H9 (cell line): ENCODE measurements around the gene INSIG1. TPM values are rescaled to one million over a fixed set of nuclear protein-coding genes. Genes with fewer than 3 reads are reported as not detected.

Experiments used
- DNase-seq: peaks from one replicate; pipeline ENCODE4 v3.0.0-alpha.2; 2017
- H2AFZ ChIP-seq: one replicate; pipeline ENCODE4 v1.6.1; 2013; ENCODE audit warnings: mild to moderate bottlenecking, low read length, control low read depth, moderate library complexity
- H2AK5ac ChIP-seq: 2 replicates; pipeline ENCODE4 v1.6.1; 2013; ENCODE audit warnings: low read length, control low read depth, mixed read lengths; ENCODE audit not compliant: insufficient read length
- H2BK120ac ChIP-seq: one replicate; pipeline ENCODE4 v1.6.1; 2013; ENCODE audit warnings: low read depth, mild to moderate bottlenecking, low read length, control low read depth, inconsistent platforms; ENCODE audit not compliant: poor library complexity, severe bottlenecking
- H2BK12ac ChIP-seq: 2 replicates; pipeline ENCODE4 v1.6.1; 2013; ENCODE audit warnings: low read length, control low read depth, mixed read lengths, low read depth; ENCODE audit not compliant: insufficient read length
- H2BK15ac ChIP-seq: 2 replicates; pipeline ENCODE4 v1.6.1; 2013; ENCODE audit warnings: low read depth, low read length, control low read depth
- H2BK20ac ChIP-seq: one replicate; pipeline ENCODE4 v1.6.1; 2013; ENCODE audit warnings: low read depth, mild to moderate bottlenecking, low read length, control low read depth, inconsistent platforms; ENCODE audit not compliant: poor library complexity, severe bottlenecking
- H2BK5ac ChIP-seq: 2 replicates; pipeline ENCODE4 v1.6.1; 2013; ENCODE audit warnings: low read length, control low read depth, mixed read lengths; ENCODE audit not compliant: insufficient read length
- H3K14ac ChIP-seq: 2 replicates; pipeline ENCODE4 v1.6.1; 2013; ENCODE audit warnings: low read length, control low read depth; ENCODE audit not compliant: insufficient read depth
- H3K18ac ChIP-seq: 2 replicates; pipeline ENCODE4 v1.6.1; 2013; ENCODE audit warnings: low read depth, mild to moderate bottlenecking, mixed read lengths, low read length, control low read depth; ENCODE audit not compliant: insufficient read length
- H3K23ac ChIP-seq: 2 replicates; pipeline ENCODE4 v1.6.1; 2013; ENCODE audit warnings: low read length, control low read depth, mixed read lengths, low read depth; ENCODE audit not compliant: insufficient read length
- H3K23me2 ChIP-seq: 2 replicates; pipeline ENCODE4 v1.6.1; 2013; ENCODE audit warnings: low read depth, mild to moderate bottlenecking, mixed read lengths, low read length, control low read depth; ENCODE audit not compliant: insufficient read length, poor library complexity, severe bottlenecking
- H3K27ac ChIP-seq: 2 replicates; pipeline ENCODE4 v1.5.1; 2013; ENCODE audit warnings: low read length, control low read depth, mixed read lengths, low read depth; ENCODE audit not compliant: insufficient read length
- H3K27me3 ChIP-seq: 2 replicates; pipeline ENCODE4 v1.6.1; 2013; ENCODE audit warnings: low read length, control low read depth, inconsistent platforms; ENCODE audit not compliant: insufficient read depth
- H3K4ac ChIP-seq: 2 replicates; pipeline ENCODE4 v1.6.1; 2013; ENCODE audit warnings: low read depth, mild to moderate bottlenecking, control low read depth, inconsistent platforms, low read length, moderate library complexity
- H3K4me1 ChIP-seq: 2 replicates; pipeline ENCODE4 v1.6.1; 2013; ENCODE audit warnings: low read length, control low read depth, inconsistent platforms; ENCODE audit not compliant: insufficient read depth
- H3K4me2 ChIP-seq: 2 replicates; pipeline ENCODE4 v1.6.1; 2013; ENCODE audit warnings: low read length, control low read depth, mixed read lengths; ENCODE audit not compliant: insufficient read length, insufficient read depth
- H3K56ac ChIP-seq: 2 replicates; pipeline ENCODE4 v1.6.1; 2013; ENCODE audit warnings: low read depth, mild to moderate bottlenecking, mixed read lengths, low read length, control low read depth; ENCODE audit not compliant: insufficient read length
- H3K79me1 ChIP-seq: 2 replicates; pipeline ENCODE4 v1.6.1; 2013; ENCODE audit warnings: low read depth, mild to moderate bottlenecking, moderate library complexity, low read length, control low read depth, inconsistent platforms; ENCODE audit not compliant: insufficient read depth, poor library complexity, severe bottlenecking
- H3K79me2 ChIP-seq: 2 replicates; pipeline ENCODE4 v1.6.1; 2013; ENCODE audit warnings: low read length, control low read depth, inconsistent platforms; ENCODE audit not compliant: insufficient read depth
- H3K9ac ChIP-seq: 2 replicates; pipeline ENCODE4 v1.6.1; 2013; ENCODE audit warnings: low read length, control low read depth, mixed read lengths; ENCODE audit not compliant: insufficient read length; ENCODE audit errors: extremely low read depth
- H3K9me3 ChIP-seq: one replicate; pipeline ENCODE4 v1.6.1; 2013; ENCODE audit warnings: low read depth, low read length, inconsistent platforms; ENCODE audit not compliant: control insufficient read depth
- H3T11ph ChIP-seq: one replicate; pipeline ENCODE4 v1.6.1; 2013; ENCODE audit warnings: mild to moderate bottlenecking, low read length, control low read depth, inconsistent platforms
- H4K20me1 ChIP-seq: one replicate; pipeline ENCODE4 v1.6.1; 2013; ENCODE audit not compliant: control insufficient read depth, insufficient read length, insufficient read depth
- H4K5ac ChIP-seq: 2 replicates; pipeline ENCODE4 v1.6.1; 2013; ENCODE audit warnings: low read depth, mild to moderate bottlenecking, mixed read lengths, low read length, control low read depth; ENCODE audit not compliant: insufficient read length
- H4K8ac ChIP-seq: replicated peaks from 2 replicates; pipeline ENCODE4 v1.6.1; 2013; ENCODE audit warnings: low read length, control low read depth, mixed read lengths, low read depth; ENCODE audit not compliant: insufficient read length
- H4K91ac ChIP-seq: 2 replicates; pipeline ENCODE4 v1.6.1; 2013; ENCODE audit warnings: low read depth, mild to moderate bottlenecking, moderate library complexity, mixed read lengths, low read length, control low read depth; ENCODE audit not compliant: insufficient read length
- H3K27ac Mint-ChIP-seq, 3 experiments: 2 replicates in 2 of 3; 3 replicates in 1 of 3; pipeline ENCODE4 v1.8.0; 2020 to 2021; ENCODE audit warnings: mixed read lengths in 3 of 3, mild to moderate bottlenecking in 1 of 3, moderate library complexity in 1 of 3
- H3K27me3 Mint-ChIP-seq: 2 replicates; pipeline ENCODE4 v1.8.0; 2021; ENCODE audit warnings: low read depth, mild to moderate bottlenecking, moderate library complexity, mixed read lengths
- H3K36me3 Mint-ChIP-seq, 3 experiments: 2 replicates in 2 of 3; 3 replicates in 1 of 3; pipeline ENCODE4 v1.8.0; 2020 to 2021; ENCODE audit warnings: low read depth in 3 of 3, mixed read lengths in 3 of 3; ENCODE audit not compliant: insufficient read depth in 1 of 3
- H3K4me1 Mint-ChIP-seq, 2 experiments: 2 replicates each; pipeline ENCODE4 v1.8.0; 2020; ENCODE audit warnings: mixed read lengths in 2 of 2
- H3K4me3 Mint-ChIP-seq, 2 experiments: 2 replicates in 1 of 2; 3 replicates in 1 of 2; pipeline ENCODE4 v1.8.0; 2020 to 2021; ENCODE audit warnings: mild to moderate bottlenecking in 2 of 2, mixed read lengths in 2 of 2, moderate library complexity in 1 of 2
- H3K9me3 Mint-ChIP-seq, 2 experiments: 2 replicates in 1 of 2; 3 replicates in 1 of 2; pipeline ENCODE4 v1.8.0; 2020; ENCODE audit warnings: mild to moderate bottlenecking in 2 of 2, mixed read lengths in 2 of 2, moderate library complexity in 1 of 2
- WGBS: extraction: QIAGEN DNeasy Blood & Tissue Kit; methylation state at CpG from one replicate; pipeline ENCODE4 v1.1.7; 2013; ENCODE audit warnings: missing lambda C conversion rate, low lambda C conversion rate, mixed read lengths; ENCODE audit not compliant: insufficient read length; ENCODE audit errors: extremely low coverage; 5-methylcytosine and 5-hydroxymethylcytosine counted together
- total RNA-seq: library from RNA; stranded (reverse); gene quantifications from 2 replicates; pipeline ENCODE4 v1.2.1, GENCODE V29; 2021
- TF ChIP-seq, protein P1 (sequence below): fragments of 200-600 bp; sonication (generic); conservative IDR thresholded peaks from 3 replicates; pipeline ENCODE4 v1.8.0; 2021; ENCODE audit warnings: antibody characterized with exemption, mild to moderate bottlenecking

INSIG1 gene
- total RNA-seq, 1 experiment from 2014 or later, result 23.3 TPM

DNA sequence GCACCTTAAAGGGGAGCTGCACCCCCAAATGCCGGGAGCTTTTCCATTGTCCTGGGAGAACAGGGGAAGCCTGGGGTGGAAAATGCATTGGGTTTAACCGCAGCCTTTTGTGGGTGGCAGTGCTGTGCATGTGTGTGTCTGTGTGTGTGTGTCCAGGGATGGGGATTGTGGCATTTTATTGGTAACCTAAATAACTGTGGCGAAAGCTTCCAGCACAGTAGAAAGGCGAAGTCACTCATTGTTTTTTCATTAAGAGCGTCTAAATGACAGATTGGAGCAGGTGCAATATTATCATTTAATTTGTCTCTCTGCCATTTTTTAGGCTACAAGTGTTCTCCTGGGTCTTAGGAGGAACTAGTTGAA lies 55.1 kb downstream of the INSIG1 start:
- no peak overlapping the region for H2AFZ ChIP-seq
- H3K18ac ChIP-seq, result no peak overlapping the region
- no peak overlapping the region for H3K14ac ChIP-seq
- no peaks in the 10 kb centered on the region for H3K4me1 ChIP-seq
- peaks cover 60% of the 10 kb centered on the region for H3K27me3 Mint-ChIP-seq
- no peak overlapping the region for H3T11ph ChIP-seq
- no peak overlapping the region for H3K4me2 ChIP-seq
- H3K4me3 Mint-ChIP-seq, result no peak overlapping the region
- TF ChIP-seq, protein P1, sequence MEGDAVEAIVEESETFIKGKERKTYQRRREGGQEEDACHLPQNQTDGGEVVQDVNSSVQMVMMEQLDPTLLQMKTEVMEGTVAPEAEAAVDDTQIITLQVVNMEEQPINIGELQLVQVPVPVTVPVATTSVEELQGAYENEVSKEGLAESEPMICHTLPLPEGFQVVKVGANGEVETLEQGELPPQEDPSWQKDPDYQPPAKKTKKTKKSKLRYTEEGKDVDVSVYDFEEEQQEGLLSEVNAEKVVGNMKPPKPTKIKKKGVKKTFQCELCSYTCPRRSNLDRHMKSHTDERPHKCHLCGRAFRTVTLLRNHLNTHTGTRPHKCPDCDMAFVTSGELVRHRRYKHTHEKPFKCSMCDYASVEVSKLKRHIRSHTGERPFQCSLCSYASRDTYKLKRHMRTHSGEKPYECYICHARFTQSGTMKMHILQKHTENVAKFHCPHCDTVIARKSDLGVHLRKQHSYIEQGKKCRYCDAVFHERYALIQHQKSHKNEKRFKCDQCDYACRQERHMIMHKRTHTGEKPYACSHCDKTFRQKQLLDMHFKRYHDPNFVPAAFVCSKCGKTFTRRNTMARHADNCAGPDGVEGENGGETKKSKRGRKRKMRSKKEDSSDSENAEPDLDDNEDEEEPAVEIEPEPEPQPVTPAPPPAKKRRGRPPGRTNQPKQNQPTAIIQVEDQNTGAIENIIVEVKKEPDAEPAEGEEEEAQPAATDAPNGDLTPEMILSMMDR, result no peak
- no peak for DNase-seq
- H3K27me3 ChIP-seq, result no peaks in the 10 kb centered on the region; the same call in 1 of the 2 replicates
- H4K5ac ChIP-seq, result no peak overlapping the region
- H3K9ac ChIP-seq, result no peak overlapping the region
- H2BK20ac ChIP-seq, result no peak overlapping the region
- H2BK120ac ChIP-seq, result no peak overlapping the region
- H2BK12ac ChIP-seq, result no peak overlapping the region
- H4K91ac ChIP-seq, result no peak overlapping the region
- H3K4me1 Mint-ChIP-seq, result peaks cover 0 to 3% of the 10 kb centered on the region in 2 experiments; a peak in 1 of 4 replicates
- no peak overlapping the region for H2AK5ac ChIP-seq
- WGBS, result no CpG with 5 or more reads among the region's 5 CpGs
- H3K79me2 ChIP-seq, result no peaks in the 10 kb centered on the region
- peaks cover 0 to 10% of the 10 kb centered on the region in 2 experiments; a peak in 2 of 5 replicates for H3K9me3 Mint-ChIP-seq
- H2BK5ac ChIP-seq, result no peak overlapping the region
- peaks cover 0 to 2% (median 0%) of the 10 kb centered on the region in 3 experiments; a peak in 3 of 7 replicates for H3K36me3 Mint-ChIP-seq
- H3K9me3 ChIP-seq, result no peaks in the 10 kb centered on the region
- H3K4ac ChIP-seq, result no peak overlapping the region
- no peak overlapping the region for H3K27ac Mint-ChIP-seq
- no peak overlapping the region for H3K56ac ChIP-seq
- H3K23me2 ChIP-seq, result no peaks in the 10 kb centered on the region
- no peak overlapping the region for H3K23ac ChIP-seq
- no peak overlapping the region for H3K27ac ChIP-seq
- H4K8ac ChIP-seq, result no peak overlapping the region
- peaks cover 4% of the 10 kb centered on the region for H4K20me1 ChIP-seq
- no peak overlapping the region for H2BK15ac ChIP-seq
- no peaks in the 10 kb centered on the region for H3K79me1 ChIP-seq
